HepG2 (cell line): ENCODE data around the gene KRTCAP3. TPM values are rescaled to one million over a fixed set of nuclear protein-coding genes. Genes with fewer than 3 reads are reported as not detected.

Source experiments
- DR1 ChIP-seq: sonication (generic); formaldehyde crosslinking; IDR thresholded peaks from 2 replicates; pipeline ENCODE4 v1.8.0; 2021; ENCODE audit warnings: mild to moderate bottlenecking, missing genetic modification reagents, inconsistent platforms
- HOXA7 ChIP-seq: sonication (generic); formaldehyde crosslinking; IDR thresholded peaks from 2 replicates; pipeline ENCODE4 v1.8.1; 2022; ENCODE audit warnings: mild to moderate bottlenecking, missing genetic modification reagents, moderate library complexity
- JUND ChIP-seq: sonication (generic); formaldehyde crosslinking; IDR thresholded peaks from 2 replicates; pipeline ENCODE4 v1.8.0; 2022; ENCODE audit warnings: mild to moderate bottlenecking, missing genetic modification reagents
- MIER2 ChIP-seq: IDR thresholded peaks from 2 replicates; pipeline ENCODE4 v1.6.1; 2016; ENCODE audit warnings: missing biosample characterization, missing genetic modification reagents
- NR2F6 ChIP-seq, 2 experiments: IDR thresholded peaks; 2 replicates each; pipeline ENCODE4 v1.6.1; 2016; ENCODE audit warnings: antibody characterized with exemption in 1 of 2, mild to moderate bottlenecking in 1 of 2
- SAP130 ChIP-seq: IDR thresholded peaks from 2 replicates; pipeline ENCODE4 v1.6.1; 2016; ENCODE audit warnings: low read depth
- SATB2 ChIP-seq: sonication (generic); formaldehyde crosslinking; IDR thresholded peaks from 2 replicates; pipeline ENCODE4 v1.5.0; 2020; ENCODE audit warnings: missing genetic modification reagents
- SMAD3 ChIP-seq: sonication (generic); formaldehyde crosslinking; IDR thresholded peaks from 2 replicates; pipeline ENCODE4 v1.4.0; 2020; ENCODE audit warnings: missing genetic modification reagents
- SYNCRIP ChIP-seq: fragments of 200-400 bp; formaldehyde crosslinking; IDR thresholded peaks from 2 replicates; pipeline ENCODE4 v1.6.1; 2018; ENCODE audit warnings: mild to moderate bottlenecking, low read depth, low read length; ENCODE audit not compliant: insufficient read depth
- TAF15 ChIP-seq: fragments of 200-400 bp; formaldehyde crosslinking; IDR thresholded peaks from one replicate; pipeline ENCODE4 v1.6.1; 2018; ENCODE audit warnings: mild to moderate bottlenecking, low read depth, low read length; ENCODE audit not compliant: poor library complexity, severe bottlenecking
- WIZ ChIP-seq: sonication (generic); formaldehyde crosslinking; IDR thresholded peaks from 2 replicates; pipeline ENCODE4 v1.5.1; 2020; ENCODE audit warnings: mild to moderate bottlenecking, missing genetic modification reagents
- ZC3H4 ChIP-seq: sonication (generic); formaldehyde crosslinking; IDR thresholded peaks from 2 replicates; pipeline ENCODE4 v1.4.0; 2020; ENCODE audit warnings: missing genetic modification reagents, borderline replicate concordance
- ZNF589 ChIP-seq: sonication (generic); formaldehyde crosslinking; conservative IDR thresholded peaks from 2 replicates; pipeline ENCODE4 v1.8.0; 2022; ENCODE audit warnings: mild to moderate bottlenecking, moderate library complexity, missing genetic modification reagents
- ZNF670 ChIP-seq: sonication (generic); formaldehyde crosslinking; IDR thresholded peaks from 2 replicates; pipeline ENCODE4 v1.8.0; 2022; ENCODE audit warnings: mild to moderate bottlenecking, missing genetic modification reagents, borderline replicate concordance
- ZNF678 ChIP-seq: sonication (generic); formaldehyde crosslinking; IDR thresholded peaks from 2 replicates; pipeline ENCODE4 v1.4.0; 2020; ENCODE audit warnings: mild to moderate bottlenecking, missing genetic modification reagents
- ZNF768 ChIP-seq: sonication (generic); formaldehyde crosslinking; IDR thresholded peaks from 2 replicates; pipeline ENCODE4 v1.4.0; 2020; ENCODE audit warnings: missing genetic modification reagents
- ZNF777 ChIP-seq: sonication (generic); formaldehyde crosslinking; IDR thresholded peaks from 2 replicates; pipeline ENCODE4 v1.4.0; 2020; ENCODE audit warnings: missing genetic modification reagents
- polyA plus RNA-seq, 8 experiments: library from polyadenylated mRNA; depleted of rRNA in 3 of 8; stranded (reverse) in 7 of 8; unstranded in 1 of 8; fragments of >200 nt; fragmentation: Illumina TruSeq in 4 of 8; extraction: Trizol in 4 of 8; gene quantifications; 2 replicates each; pipeline versions ENCODE4 v1.2.1 to v1.2.3, GENCODE V29; 2011 to 2016; ENCODE audit warnings: low read depth in 4 of 8, missing spikeins in 1 of 8, mixed read lengths in 1 of 8; ENCODE audit not compliant: insufficient read depth in 1 of 8
- total RNA-seq, 5 experiments: library from RNA; depleted of rRNA; stranded (reverse); fragments of >200 nt; fragmentation: Illumina TruSeq; extraction: Trizol; gene quantifications; 2 replicates each; pipeline ENCODE4 v1.2.3, GENCODE V29; 2016; ENCODE audit warnings: low read depth in 1 of 5
- TF ChIP-seq, protein P1 (sequence below): sonication (generic); formaldehyde crosslinking; IDR thresholded peaks from 2 replicates; pipeline ENCODE4 v1.8.1; 2023; ENCODE audit warnings: mild to moderate bottlenecking, missing genetic modification reagents, borderline replicate concordance
- TF ChIP-seq, protein P2 (sequence below): sonication (generic); formaldehyde crosslinking; IDR thresholded peaks from 2 replicates; pipeline ENCODE4 v1.9.0; 2021; ENCODE audit warnings: missing genetic modification reagents, borderline replicate concordance
- TF ChIP-seq, protein P3 (sequence below): sonication (generic); formaldehyde crosslinking; conservative IDR thresholded peaks from 2 replicates; pipeline ENCODE4 v1.4.0; 2020; ENCODE audit warnings: missing genetic modification reagents
- TF ChIP-seq, protein P4 (sequence below): sonication (generic); formaldehyde crosslinking; IDR thresholded peaks from 2 replicates; pipeline ENCODE4 v1.8.0; 2022; ENCODE audit warnings: mild to moderate bottlenecking, missing genetic modification reagents, moderate library complexity
- TF ChIP-seq, protein P5 (sequence below): sonication (generic); formaldehyde crosslinking; IDR thresholded peaks from 2 replicates; pipeline ENCODE4 v1.4.0; 2020; ENCODE audit warnings: missing genetic modification reagents
- TF ChIP-seq, protein P6 (sequence below): sonication (generic); formaldehyde crosslinking; IDR thresholded peaks from 2 replicates; pipeline ENCODE4 v1.5.1; 2020; ENCODE audit warnings: missing genetic modification reagents, mild to moderate bottlenecking, borderline replicate concordance
- TF ChIP-seq, protein P7 (sequence below): sonication (generic); formaldehyde crosslinking; IDR thresholded peaks from 2 replicates; pipeline ENCODE4 v1.5.1; 2020; ENCODE audit warnings: missing genetic modification reagents, mild to moderate bottlenecking, borderline replicate concordance

KRTCAP3 gene
- total and polyA plus RNA-seq, 2 of the 13 experiments (the other 11 are each of a cell fraction or from before 2014, with no cell fraction given) = 2.1 to 4.5 TPM

DNA sequence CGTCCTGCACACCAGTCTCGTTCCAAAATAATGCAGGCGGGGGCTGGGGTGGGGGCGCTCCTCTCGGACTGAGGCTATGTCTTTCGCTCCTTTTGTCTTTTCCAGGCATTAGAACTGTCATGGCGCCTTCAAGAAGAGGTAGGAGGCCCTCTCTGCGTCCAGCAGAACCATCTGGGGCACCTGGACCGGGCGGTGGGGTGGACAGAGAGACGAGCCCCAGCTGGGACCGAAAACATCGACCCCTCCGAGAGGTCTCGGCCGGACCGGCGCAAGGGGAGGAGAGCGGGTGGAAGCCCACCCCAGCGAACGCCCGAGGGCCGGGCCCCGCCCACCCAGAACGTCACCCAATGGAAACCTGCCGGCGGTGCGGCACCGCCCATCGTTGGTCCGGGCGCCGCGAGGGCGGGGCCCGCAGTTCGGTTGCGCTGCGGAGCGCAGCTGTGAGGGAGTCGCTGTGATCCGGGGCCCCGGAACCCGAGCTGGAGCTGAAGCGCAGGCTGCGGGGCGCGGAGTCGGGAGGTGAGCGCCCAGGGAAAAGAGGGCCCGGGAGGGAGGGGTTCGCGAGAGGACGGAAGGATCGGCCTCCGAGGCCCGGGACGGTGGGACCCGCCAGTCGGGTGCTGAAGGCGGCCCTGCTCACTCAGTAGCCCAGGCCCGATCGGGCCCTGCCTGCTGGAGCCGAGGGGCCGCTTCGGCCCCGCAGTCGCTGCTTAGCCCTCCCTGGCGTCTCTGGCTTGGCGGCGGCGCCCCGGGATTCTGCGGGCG is 13.8 kb upstream of the KRTCAP3 start, which contains the start of gene NRBP1 (continued):
- TF ChIP-seq, protein P1, sequence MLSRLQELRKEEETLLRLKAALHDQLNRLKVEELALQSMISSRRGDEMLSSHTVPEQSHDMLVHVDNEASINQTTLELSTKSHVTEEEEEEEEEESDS (CRISPR knock-in tag) = no peak
- TF ChIP-seq ZNF670 (peak; percentile 66; the same call in 1 of the 2 replicates), SMAD3 (CRISPR knock-in tag) (0 out of 2 replicates have a peak, but pooled peaks have one; percentile 17), ZNF678 (no peak), MIER2 (CRISPR knock-in tag) (no peak), TAF15 (peak; percentile 99), SATB2 (CRISPR knock-in tag) (no peak; the same call in 1 of the 2 replicates), JUND (CRISPR knock-in tag) (0 out of 2 replicates have a peak, but pooled peaks have one; percentile 10), WIZ (no peak), SYNCRIP (no peak), ZNF777 (CRISPR knock-in tag) (no peak; the same call in none of the 2 replicates), ZNF589 (CRISPR knock-in tag) (peak; percentile 77), ZNF768 (peak; percentile 62; the same call in 1 of the 2 replicates), NR2F6 (IDR thresholded peaks at IDR 0.05) (peak; percentile 27; the same call in 1 of the 2 replicates), NR2F6 (CRISPR knock-in tag; IDR thresholded peaks at IDR 0.05) (peak; percentile 28; the same call in 1 of the 2 replicates), HOXA7 (CRISPR knock-in tag) (no peak), SAP130 (peak; percentile 92), DR1 (CRISPR knock-in tag) (peak; percentile 79), ZC3H4 (CRISPR knock-in tag) (no peak)
- TF ChIP-seq, protein P2, sequence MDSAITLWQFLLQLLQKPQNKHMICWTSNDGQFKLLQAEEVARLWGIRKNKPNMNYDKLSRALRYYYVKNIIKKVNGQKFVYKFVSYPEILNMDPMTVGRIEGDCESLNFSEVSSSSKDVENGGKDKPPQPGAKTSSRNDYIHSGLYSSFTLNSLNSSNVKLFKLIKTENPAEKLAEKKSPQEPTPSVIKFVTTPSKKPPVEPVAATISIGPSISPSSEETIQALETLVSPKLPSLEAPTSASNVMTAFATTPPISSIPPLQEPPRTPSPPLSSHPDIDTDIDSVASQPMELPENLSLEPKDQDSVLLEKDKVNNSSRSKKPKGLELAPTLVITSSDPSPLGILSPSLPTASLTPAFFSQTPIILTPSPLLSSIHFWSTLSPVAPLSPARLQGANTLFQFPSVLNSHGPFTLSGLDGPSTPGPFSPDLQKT (CRISPR knock-in tag) = no peak
- TF ChIP-seq, protein P3, sequence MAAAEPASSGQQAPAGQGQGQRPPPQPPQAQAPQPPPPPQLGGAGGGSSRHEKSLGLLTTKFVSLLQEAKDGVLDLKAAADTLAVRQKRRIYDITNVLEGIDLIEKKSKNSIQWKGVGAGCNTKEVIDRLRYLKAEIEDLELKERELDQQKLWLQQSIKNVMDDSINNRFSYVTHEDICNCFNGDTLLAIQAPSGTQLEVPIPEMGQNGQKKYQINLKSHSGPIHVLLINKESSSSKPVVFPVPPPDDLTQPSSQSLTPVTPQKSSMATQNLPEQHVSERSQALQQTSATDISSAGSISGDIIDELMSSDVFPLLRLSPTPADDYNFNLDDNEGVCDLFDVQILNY (CRISPR knock-in tag) = no peak
- TF ChIP-seq, protein P4, sequence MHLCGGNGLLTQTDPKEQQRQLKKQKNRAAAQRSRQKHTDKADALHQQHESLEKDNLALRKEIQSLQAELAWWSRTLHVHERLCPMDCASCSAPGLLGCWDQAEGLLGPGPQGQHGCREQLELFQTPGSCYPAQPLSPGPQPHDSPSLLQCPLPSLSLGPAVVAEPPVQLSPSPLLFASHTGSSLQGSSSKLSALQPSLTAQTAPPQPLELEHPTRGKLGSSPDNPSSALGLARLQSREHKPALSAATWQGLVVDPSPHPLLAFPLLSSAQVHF (CRISPR knock-in tag) = peak; percentile 80; the same call in 1 of the 2 replicates
- TF ChIP-seq, protein P5, sequence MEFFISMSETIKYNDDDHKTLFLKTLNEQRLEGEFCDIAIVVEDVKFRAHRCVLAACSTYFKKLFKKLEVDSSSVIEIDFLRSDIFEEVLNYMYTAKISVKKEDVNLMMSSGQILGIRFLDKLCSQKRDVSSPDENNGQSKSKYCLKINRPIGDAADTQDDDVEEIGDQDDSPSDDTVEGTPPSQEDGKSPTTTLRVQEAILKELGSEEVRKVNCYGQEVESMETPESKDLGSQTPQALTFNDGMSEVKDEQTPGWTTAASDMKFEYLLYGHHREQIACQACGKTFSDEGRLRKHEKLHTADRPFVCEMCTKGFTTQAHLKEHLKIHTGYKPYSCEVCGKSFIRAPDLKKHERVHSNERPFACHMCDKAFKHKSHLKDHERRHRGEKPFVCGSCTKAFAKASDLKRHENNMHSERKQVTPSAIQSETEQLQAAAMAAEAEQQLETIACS = 0 out of 2 replicates have a peak, but pooled peaks have one; percentile 6
- TF ChIP-seq, protein P6, sequence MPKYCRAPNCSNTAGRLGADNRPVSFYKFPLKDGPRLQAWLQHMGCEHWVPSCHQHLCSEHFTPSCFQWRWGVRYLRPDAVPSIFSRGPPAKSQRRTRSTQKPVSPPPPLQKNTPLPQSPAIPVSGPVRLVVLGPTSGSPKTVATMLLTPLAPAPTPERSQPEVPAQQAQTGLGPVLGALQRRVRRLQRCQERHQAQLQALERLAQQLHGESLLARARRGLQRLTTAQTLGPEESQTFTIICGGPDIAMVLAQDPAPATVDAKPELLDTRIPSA (CRISPR knock-in tag) = peak; percentile 86
- TF ChIP-seq, protein P7, sequence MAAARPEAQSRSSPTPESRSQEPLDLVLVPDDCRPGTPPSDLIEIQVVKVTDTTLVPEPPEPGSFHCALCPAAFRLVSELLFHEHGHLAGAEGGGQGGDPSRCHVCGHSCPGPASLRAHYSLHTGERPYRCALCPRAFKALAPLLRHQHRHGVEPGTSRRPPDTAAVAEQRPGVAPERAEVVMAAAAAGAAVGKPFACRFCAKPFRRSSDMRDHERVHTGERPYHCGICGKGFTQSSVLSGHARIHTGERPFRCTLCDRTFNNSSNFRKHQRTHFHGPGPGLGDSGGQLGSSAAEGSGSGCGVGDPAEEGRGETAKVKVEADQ (CRISPR knock-in tag) = peak; percentile 27; the same call in 1 of the 2 replicates
